HepG2 (cell line): ENCODE results near the gene MIDN. TPM values are rescaled to one million over a fixed set of nuclear protein-coding genes. Genes with fewer than 3 reads are reported as not detected.

ENCODE experiments used
- ARNTL ChIP-seq: sonication (generic); formaldehyde crosslinking; IDR thresholded peaks from 2 replicates; pipeline ENCODE4 v1.4.0; 2020; ENCODE audit warnings: mild to moderate bottlenecking, missing genetic modification reagents
- FOXC1 ChIP-seq: sonication (generic); formaldehyde crosslinking; IDR thresholded peaks from 2 replicates; pipeline ENCODE4 v1.8.0; 2022; ENCODE audit warnings: mild to moderate bottlenecking, missing genetic modification reagents, borderline replicate concordance
- MIXL1 ChIP-seq: IDR thresholded peaks from 2 replicates; pipeline ENCODE4 v1.6.1; 2016
- NCOR1 ChIP-seq: fragments of 200-600 bp; sonication (generic); IDR thresholded peaks from 2 replicates; pipeline ENCODE4 v1.7.0; 2017; ENCODE audit warnings: antibody characterized with exemption, low read length, borderline replicate concordance
- NR2C2 ChIP-seq: sonication (generic); formaldehyde crosslinking; IDR thresholded peaks from 2 replicates; pipeline ENCODE4 v1.4.0; 2020; ENCODE audit warnings: missing genetic modification reagents, mild to moderate bottlenecking, moderate library complexity, borderline replicate concordance
- NR2F1 ChIP-seq, 2 experiments: fragments of 450-650 bp in 1 of 2; formaldehyde crosslinking in 1 of 2; IDR thresholded peaks; 2 replicates each; pipeline versions ENCODE4 v1.5.0 to v1.6.1; 2016 to 2020; ENCODE audit warnings: mild to moderate bottlenecking in 1 of 2, missing compliant biosample characterization in 1 of 2, missing genetic modification reagents in 1 of 2, moderate library complexity in 1 of 2
- PBX2 ChIP-seq: IDR thresholded peaks from 2 replicates; pipeline ENCODE4 v1.6.1; 2016; ENCODE audit warnings: control low read depth
- POLR2A ChIP-seq, 2 experiments: IDR thresholded peaks; 2 replicates each; pipeline ENCODE4 v1.6.1; 2011; ENCODE audit warnings: low read depth in 2 of 2, low read length in 2 of 2, mild to moderate bottlenecking in 1 of 2, moderate library complexity in 1 of 2; ENCODE audit not compliant: insufficient read depth in 1 of 2
- RAD21 ChIP-seq: fragments of 450-650 bp; formaldehyde crosslinking; IDR thresholded peaks from 2 replicates; pipeline ENCODE4 v1.5.0; 2020; ENCODE audit warnings: mild to moderate bottlenecking
- SOX5 ChIP-seq: IDR thresholded peaks from 2 replicates; pipeline ENCODE4 v1.6.1; 2016; ENCODE audit warnings: borderline replicate concordance
- SP5 ChIP-seq: IDR thresholded peaks from 2 replicates; pipeline ENCODE4 v1.6.1; 2016; ENCODE audit warnings: low read depth, borderline replicate concordance
- ZFP62 ChIP-seq: sonication (generic); formaldehyde crosslinking; IDR thresholded peaks from 2 replicates; pipeline ENCODE4 v1.4.0; 2020; ENCODE audit warnings: missing genetic modification reagents
- ZKSCAN5 ChIP-seq: sonication (generic); formaldehyde crosslinking; IDR thresholded peaks from 2 replicates; pipeline ENCODE4 v1.5.1; 2020; ENCODE audit warnings: mild to moderate bottlenecking, missing genetic modification reagents
- ZNF543 ChIP-seq: sonication (generic); formaldehyde crosslinking; IDR thresholded peaks from 2 replicates; pipeline ENCODE4 v1.4.0; 2020; ENCODE audit warnings: mild to moderate bottlenecking, missing genetic modification reagents
- ZNF580 ChIP-seq: IDR thresholded peaks from 2 replicates; pipeline ENCODE4 v1.6.1; 2016; ENCODE audit warnings: low read depth, borderline replicate concordance
- ZNF598 ChIP-seq: sonication (generic); formaldehyde crosslinking; IDR thresholded peaks from 2 replicates; pipeline ENCODE4 v1.5.1; 2020; ENCODE audit warnings: mild to moderate bottlenecking, missing genetic modification reagents, borderline replicate concordance
- ZNF749 ChIP-seq: sonication (generic); formaldehyde crosslinking; IDR thresholded peaks from 2 replicates; pipeline ENCODE4 v1.8.0; 2022; ENCODE audit warnings: mild to moderate bottlenecking, missing genetic modification reagents, moderate library complexity, borderline replicate concordance
- polyA plus RNA-seq, 8 experiments: library from polyadenylated mRNA; depleted of rRNA in 3 of 8; stranded (reverse) in 7 of 8; unstranded in 1 of 8; fragments of >200 nt; fragmentation: Illumina TruSeq in 4 of 8; extraction: Trizol in 4 of 8; gene quantifications; 2 replicates each; pipeline versions ENCODE4 v1.2.1 to v1.2.3, GENCODE V29; 2011 to 2016; ENCODE audit warnings: low read depth in 4 of 8, missing spikeins in 1 of 8, mixed read lengths in 1 of 8; ENCODE audit not compliant: insufficient read depth in 1 of 8
- total RNA-seq, 5 experiments: library from RNA; depleted of rRNA; stranded (reverse); fragments of >200 nt; fragmentation: Illumina TruSeq; extraction: Trizol; gene quantifications; 2 replicates each; pipeline ENCODE4 v1.2.3, GENCODE V29; 2016; ENCODE audit warnings: low read depth in 1 of 5
- TF ChIP-seq, protein P1 (sequence below): sonication (generic); formaldehyde crosslinking; IDR thresholded peaks from 2 replicates; pipeline ENCODE4 v1.4.0; 2020; ENCODE audit warnings: missing genetic modification reagents
- TF ChIP-seq, protein P2 (sequence below): sonication (generic); formaldehyde crosslinking; IDR thresholded peaks from 2 replicates; pipeline ENCODE4 v1.4.0; 2020; ENCODE audit warnings: missing genetic modification reagents, borderline replicate concordance
- TF ChIP-seq, protein P3 (sequence below): sonication (generic); formaldehyde crosslinking; IDR thresholded peaks from 2 replicates; pipeline ENCODE4 v1.4.0; 2020; ENCODE audit warnings: low read depth, mild to moderate bottlenecking, missing genetic modification reagents

MIDN gene
- total and polyA plus RNA-seq, 2 of the 13 experiments (the other 11 are each of a cell fraction or from before 2014, with no cell fraction given) = 8.4 to 18.0 TPM

DNA sequence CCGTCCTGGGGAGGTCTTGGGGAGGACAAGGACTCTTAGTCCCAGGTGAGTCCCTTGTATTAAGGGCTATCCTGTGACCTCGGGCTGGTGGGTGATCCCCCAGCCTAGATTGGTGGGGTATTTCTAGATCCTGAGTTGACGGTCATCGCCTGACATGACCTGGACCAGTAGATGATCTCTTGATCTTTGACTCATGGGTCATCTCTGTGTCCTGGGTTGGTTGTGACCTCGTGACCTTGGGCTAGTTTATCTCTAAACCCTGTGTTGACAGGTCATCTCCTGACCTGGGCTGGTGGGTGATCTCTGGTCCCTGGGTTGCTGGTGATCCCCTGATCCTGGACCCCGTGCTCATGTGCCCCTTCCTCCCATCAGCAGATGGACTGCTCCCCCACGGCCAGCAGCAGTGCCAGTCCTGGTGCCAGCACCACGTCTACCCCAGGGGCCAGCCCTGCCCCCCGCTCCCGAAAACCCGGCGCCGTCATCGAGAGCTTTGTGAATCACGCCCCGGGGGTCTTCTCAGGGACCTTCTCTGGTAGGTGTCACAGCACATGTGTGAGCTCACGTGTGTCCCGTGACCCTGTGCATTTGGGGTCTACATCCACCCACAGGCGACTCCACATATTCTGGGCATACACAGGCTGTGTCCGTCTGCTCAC, 6.3 kb downstream of the MIDN start (continued):
- TF ChIP-seq, protein P1, sequence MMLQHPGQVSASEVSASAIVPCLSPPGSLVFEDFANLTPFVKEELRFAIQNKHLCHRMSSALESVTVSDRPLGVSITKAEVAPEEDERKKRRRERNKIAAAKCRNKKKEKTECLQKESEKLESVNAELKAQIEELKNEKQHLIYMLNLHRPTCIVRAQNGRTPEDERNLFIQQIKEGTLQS (CRISPR knock-in tag) = no peak
- TF ChIP-seq POLR2A (IDR thresholded peaks at IDR 0.05; ENCODE audit: insufficient read depth in 1 of 2, low read depth in 2 of 2, low read length in 2 of 2) = peak; percentile 43 to 55; a peak in 2 of 4 replicates
- TF ChIP-seq SOX5 (CRISPR knock-in tag) = 0 out of 2 replicates have a peak, but pooled peaks have one; percentile 31
- TF ChIP-seq NR2C2 (CRISPR knock-in tag) = peak; percentile 92
- no peak for TF ChIP-seq ZFP62
- TF ChIP-seq, protein P2, sequence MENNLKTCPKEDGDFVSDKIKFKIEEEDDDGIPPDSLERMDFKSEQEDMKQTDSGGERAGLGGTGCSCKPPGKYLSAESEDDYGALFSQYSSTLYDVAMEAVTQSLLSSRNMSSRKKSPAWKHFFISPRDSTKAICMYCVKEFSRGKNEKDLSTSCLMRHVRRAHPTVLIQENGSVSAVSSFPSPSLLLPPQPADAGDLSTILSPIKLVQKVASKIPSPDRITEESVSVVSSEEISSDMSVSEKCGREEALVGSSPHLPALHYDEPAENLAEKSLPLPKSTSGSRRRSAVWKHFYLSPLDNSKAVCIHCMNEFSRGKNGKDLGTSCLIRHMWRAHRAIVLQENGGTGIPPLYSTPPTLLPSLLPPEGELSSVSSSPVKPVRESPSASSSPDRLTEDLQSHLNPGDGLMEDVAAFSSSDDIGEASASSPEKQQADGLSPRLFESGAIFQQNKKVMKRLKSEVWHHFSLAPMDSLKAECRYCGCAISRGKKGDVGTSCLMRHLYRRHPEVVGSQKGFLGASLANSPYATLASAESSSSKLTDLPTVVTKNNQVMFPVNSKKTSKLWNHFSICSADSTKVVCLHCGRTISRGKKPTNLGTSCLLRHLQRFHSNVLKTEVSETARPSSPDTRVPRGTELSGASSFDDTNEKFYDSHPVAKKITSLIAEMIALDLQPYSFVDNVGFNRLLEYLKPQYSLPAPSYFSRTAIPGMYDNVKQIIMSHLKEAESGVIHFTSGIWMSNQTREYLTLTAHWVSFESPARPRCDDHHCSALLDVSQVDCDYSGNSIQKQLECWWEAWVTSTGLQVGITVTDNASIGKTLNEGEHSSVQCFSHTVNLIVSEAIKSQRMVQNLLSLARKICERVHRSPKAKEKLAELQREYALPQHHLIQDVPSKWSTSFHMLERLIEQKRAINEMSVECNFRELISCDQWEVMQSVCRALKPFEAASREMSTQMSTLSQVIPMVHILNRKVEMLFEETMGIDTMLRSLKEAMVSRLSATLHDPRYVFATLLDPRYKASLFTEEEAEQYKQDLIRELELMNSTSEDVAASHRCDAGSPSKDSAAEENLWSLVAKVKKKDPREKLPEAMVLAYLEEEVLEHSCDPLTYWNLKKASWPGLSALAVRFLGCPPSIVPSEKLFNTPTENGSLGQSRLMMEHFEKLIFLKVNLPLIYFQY (CRISPR knock-in tag) = peak; percentile 59; the same call in 1 of the 2 replicates
- no peak for TF ChIP-seq ZNF749 (CRISPR knock-in tag)
- no peak for TF ChIP-seq PBX2
- TF ChIP-seq SP5 = peak; percentile 53
- 0 out of 2 replicates have a peak, but pooled peaks have one; percentile 30 for TF ChIP-seq ARNTL (CRISPR knock-in tag)
- TF ChIP-seq NR2F1 (CRISPR knock-in tag; IDR thresholded peaks at IDR 0.05) = peak; percentile 93 to 99
- TF ChIP-seq FOXC1 (CRISPR knock-in tag) = peak; percentile 53; the same call in 1 of the 2 replicates
- TF ChIP-seq ZNF580 = no peak
- TF ChIP-seq ZNF543 (CRISPR knock-in tag) = 0 out of 2 replicates have a peak, but pooled peaks have one; percentile 35
- no peak for TF ChIP-seq RAD21 (CRISPR knock-in tag)
- TF ChIP-seq, protein P3, sequence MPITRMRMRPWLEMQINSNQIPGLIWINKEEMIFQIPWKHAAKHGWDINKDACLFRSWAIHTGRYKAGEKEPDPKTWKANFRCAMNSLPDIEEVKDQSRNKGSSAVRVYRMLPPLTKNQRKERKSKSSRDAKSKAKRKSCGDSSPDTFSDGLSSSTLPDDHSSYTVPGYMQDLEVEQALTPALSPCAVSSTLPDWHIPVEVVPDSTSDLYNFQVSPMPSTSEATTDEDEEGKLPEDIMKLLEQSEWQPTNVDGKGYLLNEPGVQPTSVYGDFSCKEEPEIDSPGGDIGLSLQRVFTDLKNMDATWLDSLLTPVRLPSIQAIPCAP (CRISPR knock-in tag) = no peak
- TF ChIP-seq ZNF598 (CRISPR knock-in tag) = no peak
- no peak for TF ChIP-seq ZKSCAN5 (CRISPR knock-in tag)
- TF ChIP-seq NCOR1 = peak; percentile 81
- 0 out of 2 replicates have a peak, but pooled peaks have one; percentile 20 for TF ChIP-seq MIXL1 (CRISPR knock-in tag)
